ENCODE measurements around the gene AHSG. TPM values are rescaled to one million over a fixed set of nuclear protein-coding genes. Genes with fewer than 3 reads are reported as not detected.

AHSG gene
- polyA plus RNA-seq, 1 experiment, result not detected

GRCh38 chr3:186588632-186589031, 24.2 kb upstream of the AHSG start:
- ChIA-PET CTCF (no interaction called here), POLR2A (no interaction called here)
- DNase-seq (ENCODE audit: low read depth), result no peak
- no peak for TF ChIP-seq CTCF (IDR thresholded peaks at IDR 0.05; ENCODE audit: insufficient read depth, low read depth, low read length)
- no peaks in the 10 kb centered on the region for H3K27me3 ChIP-seq (ENCODE audit: control insufficient read depth, insufficient read depth, low read length)
- no peak overlapping the region for H3K4me3 ChIP-seq (ENCODE audit: low read depth, low read length)
- H3K36me3 ChIP-seq (ENCODE audit: control insufficient read depth, insufficient read depth, low read length), result 0 out of 2 replicates have a peak, but pooled peaks cover 1% of the 10 kb centered on the region

GRCh38 chr3:186589121-186589520, 23.7 kb upstream of the AHSG start:
- ChIA-PET CTCF (no interaction called here), POLR2A (no interaction called here)
- no peak overlapping the region for H3K4me3 ChIP-seq (ENCODE audit: low read depth, low read length)
- H3K36me3 ChIP-seq (ENCODE audit: control insufficient read depth, insufficient read depth, low read length), result no peaks in the 10 kb centered on the region
- H3K27me3 ChIP-seq (ENCODE audit: control insufficient read depth, insufficient read depth, low read length), result no peaks in the 10 kb centered on the region
- TF ChIP-seq CTCF (IDR thresholded peaks at IDR 0.05; ENCODE audit: insufficient read depth, low read depth, low read length), result no peak
- DNase-seq (ENCODE audit: low read depth), result no peak

- Histone ChIP-seq H3K27me3 (ENCODE audit: control insufficient read depth, insufficient read depth, low read length) (peaks cover 2% of the 10 kb centered on the region; the same call in 1 of the 2 replicates), H3K36me3 (ENCODE audit: control insufficient read depth, insufficient read depth, low read length) (no peaks in the 10 kb centered on the region), H3K4me3 (ENCODE audit: low read depth, low read length) (no peak overlapping the region)
- no peak for DNase-seq (ENCODE audit: low read depth)
- no peak for TF ChIP-seq CTCF (IDR thresholded peaks at IDR 0.05; ENCODE audit: insufficient read depth, low read depth, low read length)
- ChIA-PET POLR2A (interaction anchor here (0.7 kb wide), 1 partner anchor 19 kb away, joined by 3 read pairs; the partner anchor contains the start of gene DNAJB11), CTCF (interaction anchor here (0.9 to 1.4 kb wide), 3 partner anchors 19 to 27 kb away, joined by 3 to 6 read pairs (median 6); no protein-coding TSS in a partner anchor)
These were observed 22.8 kb upstream of the AHSG start for GRCh38 chr3:186589856-186590579.

- no peak for TF ChIP-seq CTCF (IDR thresholded peaks at IDR 0.05; ENCODE audit: insufficient read depth, low read depth, low read length)
- Histone ChIP-seq H3K4me3 (ENCODE audit: low read depth, low read length) (no peak overlapping the region), H3K36me3 (ENCODE audit: control insufficient read depth, insufficient read depth, low read length) (no peaks in the 10 kb centered on the region), H3K27me3 (ENCODE audit: control insufficient read depth, insufficient read depth, low read length) (peaks cover 2% of the 10 kb centered on the region; the same call in 1 of the 2 replicates)
- POLR2A ChIA-PET, result interaction anchor here (0.7 kb wide), 1 partner anchor 20 kb away, joined by 3 read pairs; the partner anchor contains the start of gene DNAJB11
- CTCF ChIA-PET, result interaction anchor here (0.9 to 1.4 kb wide), 3 partner anchors 18 to 26 kb away, joined by 3 to 6 read pairs (median 6); no protein-coding TSS in a partner anchor
- DNase-seq (ENCODE audit: low read depth), result no peak
These were observed 22.1 kb upstream of the AHSG start for GRCh38 chr3:186590580-186591295.

GRCh38 chr3:186592682-186593081, 20.2 kb upstream of the AHSG start:
- ChIA-PET CTCF (interaction anchor here (1.6 kb wide), 1 partner anchor 22 kb away, joined by 5 read pairs; no protein-coding TSS in a partner anchor), POLR2A (no interaction called here)
- DNase-seq (ENCODE audit: low read depth), result no peak
- no peak overlapping the region for H3K4me3 ChIP-seq (ENCODE audit: low read depth, low read length)
- peaks cover 2% of the 10 kb centered on the region; the same call in 1 of the 2 replicates for H3K27me3 ChIP-seq (ENCODE audit: control insufficient read depth, insufficient read depth, low read length)
- TF ChIP-seq CTCF (IDR thresholded peaks at IDR 0.05; ENCODE audit: insufficient read depth, low read depth, low read length), result no peak
- H3K36me3 ChIP-seq (ENCODE audit: control insufficient read depth, insufficient read depth, low read length), result no peaks in the 10 kb centered on the region
